AG10803 (cell line): ENCODE data around the gene DNMBP.
"Not testable (repeated sequence)": the region's sequence is repeated elsewhere in the genome, so short reads cannot be mapped to it uniquely, and the experiment has no call there.

Source experiments
- DNase-seq: peaks from one replicate; pipeline ENCODE4 v3.0.0; 2010; ENCODE audit warnings: low read depth
- H3K4me3 ChIP-seq: 2 replicates; pipeline ENCODE4 v1.5.1; 2011; ENCODE audit warnings: mild to moderate bottlenecking, low read length, control low read depth
- TF ChIP-seq, protein P1 (sequence below): conservative IDR thresholded peaks from 2 replicates; pipeline ENCODE4 v1.5.1; 2011; ENCODE audit warnings: mild to moderate bottlenecking, low read length, control low read depth, inconsistent platforms

DNMBP gene

DNA sequence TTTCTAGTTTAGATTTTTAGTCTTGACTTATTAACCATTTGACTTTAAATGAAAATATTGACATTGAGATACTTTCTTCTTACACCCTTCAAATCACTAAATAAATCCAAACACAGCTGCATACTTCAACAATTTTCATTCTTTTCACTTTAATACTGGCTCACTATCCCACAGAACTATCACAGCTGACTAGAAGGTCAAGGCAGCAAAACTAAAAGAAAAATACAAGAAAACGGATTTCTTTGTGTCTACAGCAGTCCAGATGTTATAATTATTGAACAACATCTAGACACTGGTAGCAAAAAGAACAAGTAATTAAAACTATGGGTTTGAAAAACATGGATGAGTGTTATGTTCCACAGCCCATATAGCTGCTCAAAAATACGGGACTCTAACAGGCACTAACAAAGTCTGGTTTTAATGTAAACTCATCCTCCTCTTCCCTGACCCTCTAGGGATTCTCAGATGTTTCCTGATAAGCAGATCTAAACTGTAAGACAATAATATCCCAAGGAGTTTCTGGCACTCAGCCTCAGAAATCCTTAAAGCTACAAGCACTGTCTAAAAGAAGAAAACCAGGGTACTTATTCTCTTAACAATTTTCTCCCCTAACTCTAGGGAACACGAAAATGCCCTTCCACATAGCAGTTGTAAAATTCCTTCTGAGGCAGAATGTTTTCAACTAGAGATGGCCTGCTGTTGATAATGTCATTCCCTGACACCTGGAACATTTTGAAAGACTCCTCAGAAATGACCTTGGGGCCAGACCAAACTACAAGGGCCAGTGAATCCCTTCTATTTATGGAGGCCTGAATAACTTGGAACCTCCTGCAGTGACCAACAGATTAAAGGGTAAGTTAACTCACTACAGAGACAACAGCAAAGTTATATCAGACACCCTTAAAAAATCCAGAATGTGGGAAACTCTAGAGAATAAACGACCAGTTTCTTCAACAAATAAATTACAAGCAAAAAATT, 12.8 kb downstream of the DNMBP start:
- TF ChIP-seq, protein P1, sequence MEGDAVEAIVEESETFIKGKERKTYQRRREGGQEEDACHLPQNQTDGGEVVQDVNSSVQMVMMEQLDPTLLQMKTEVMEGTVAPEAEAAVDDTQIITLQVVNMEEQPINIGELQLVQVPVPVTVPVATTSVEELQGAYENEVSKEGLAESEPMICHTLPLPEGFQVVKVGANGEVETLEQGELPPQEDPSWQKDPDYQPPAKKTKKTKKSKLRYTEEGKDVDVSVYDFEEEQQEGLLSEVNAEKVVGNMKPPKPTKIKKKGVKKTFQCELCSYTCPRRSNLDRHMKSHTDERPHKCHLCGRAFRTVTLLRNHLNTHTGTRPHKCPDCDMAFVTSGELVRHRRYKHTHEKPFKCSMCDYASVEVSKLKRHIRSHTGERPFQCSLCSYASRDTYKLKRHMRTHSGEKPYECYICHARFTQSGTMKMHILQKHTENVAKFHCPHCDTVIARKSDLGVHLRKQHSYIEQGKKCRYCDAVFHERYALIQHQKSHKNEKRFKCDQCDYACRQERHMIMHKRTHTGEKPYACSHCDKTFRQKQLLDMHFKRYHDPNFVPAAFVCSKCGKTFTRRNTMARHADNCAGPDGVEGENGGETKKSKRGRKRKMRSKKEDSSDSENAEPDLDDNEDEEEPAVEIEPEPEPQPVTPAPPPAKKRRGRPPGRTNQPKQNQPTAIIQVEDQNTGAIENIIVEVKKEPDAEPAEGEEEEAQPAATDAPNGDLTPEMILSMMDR: no peak
- peak; percentile 20 for DNase-seq
- H3K4me3 ChIP-seq: peak overlapping the region; percentile 8

DNA sequence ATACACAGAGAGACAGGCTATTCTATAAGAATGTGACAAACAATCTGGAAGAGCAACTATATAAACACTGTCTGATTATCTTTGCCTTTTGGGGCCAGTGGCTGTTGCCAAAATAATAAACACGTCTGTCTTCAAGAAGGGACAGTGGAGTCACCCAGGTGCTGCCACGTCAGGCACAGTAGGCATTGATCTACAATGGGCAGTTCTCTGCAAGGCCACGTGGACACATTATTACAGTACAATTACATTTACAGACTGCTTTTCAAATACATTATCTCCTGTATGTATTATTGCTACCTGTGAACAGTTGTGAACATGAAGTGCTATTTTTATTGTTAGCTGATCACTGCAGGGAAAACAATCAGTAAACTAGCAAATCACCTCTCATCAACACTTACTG, 14.0 kb downstream of the DNMBP start:
- TF ChIP-seq, protein P1: no peak
- no peak for DNase-seq
- no peak overlapping the region for H3K4me3 ChIP-seq

DNA sequence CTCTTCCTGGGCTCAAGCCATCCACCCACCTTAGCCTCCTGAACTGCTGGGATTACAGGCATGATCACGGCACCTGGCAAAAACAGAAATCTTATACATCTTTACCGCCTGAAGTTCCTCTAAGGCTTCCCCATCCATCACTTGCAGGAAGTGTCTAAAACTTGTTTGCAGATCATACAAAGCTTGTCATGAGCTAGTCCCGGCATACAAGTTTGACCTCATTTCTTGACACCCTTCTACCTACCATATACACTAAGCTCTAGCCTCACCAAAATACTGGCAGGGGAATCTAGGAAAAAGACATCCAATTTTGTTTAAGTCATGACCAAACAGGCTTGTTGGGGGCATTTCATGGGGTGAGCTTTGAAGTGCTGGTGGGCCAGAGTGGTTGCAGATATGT, 14.5 kb downstream of the DNMBP start:
- no peak for DNase-seq
- no peak overlapping the region for H3K4me3 ChIP-seq
- TF ChIP-seq, protein P1: no peak

DNA sequence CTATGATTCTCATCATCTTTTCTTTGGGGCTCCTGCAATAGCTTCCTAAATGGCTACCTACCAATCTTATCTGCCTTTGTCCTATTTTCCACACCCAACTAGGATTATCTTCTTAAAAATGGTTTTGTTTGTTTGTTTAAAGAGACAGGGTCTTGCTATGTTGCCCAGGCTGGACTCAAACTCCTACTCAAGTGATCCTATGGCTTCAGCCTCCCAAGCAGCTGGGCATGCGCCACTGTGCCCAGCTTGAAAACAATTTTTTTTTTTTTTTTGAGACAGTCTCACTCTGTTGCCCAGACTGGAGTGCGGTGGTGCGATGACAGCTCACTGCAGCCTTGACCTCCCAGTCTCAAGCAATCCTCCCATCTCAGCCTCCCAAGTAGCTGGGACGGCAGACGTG, 14.9 kb downstream of the DNMBP start:
- no peak overlapping the region for H3K4me3 ChIP-seq
- TF ChIP-seq, protein P1: no peak
- no peak for DNase-seq

DNA sequence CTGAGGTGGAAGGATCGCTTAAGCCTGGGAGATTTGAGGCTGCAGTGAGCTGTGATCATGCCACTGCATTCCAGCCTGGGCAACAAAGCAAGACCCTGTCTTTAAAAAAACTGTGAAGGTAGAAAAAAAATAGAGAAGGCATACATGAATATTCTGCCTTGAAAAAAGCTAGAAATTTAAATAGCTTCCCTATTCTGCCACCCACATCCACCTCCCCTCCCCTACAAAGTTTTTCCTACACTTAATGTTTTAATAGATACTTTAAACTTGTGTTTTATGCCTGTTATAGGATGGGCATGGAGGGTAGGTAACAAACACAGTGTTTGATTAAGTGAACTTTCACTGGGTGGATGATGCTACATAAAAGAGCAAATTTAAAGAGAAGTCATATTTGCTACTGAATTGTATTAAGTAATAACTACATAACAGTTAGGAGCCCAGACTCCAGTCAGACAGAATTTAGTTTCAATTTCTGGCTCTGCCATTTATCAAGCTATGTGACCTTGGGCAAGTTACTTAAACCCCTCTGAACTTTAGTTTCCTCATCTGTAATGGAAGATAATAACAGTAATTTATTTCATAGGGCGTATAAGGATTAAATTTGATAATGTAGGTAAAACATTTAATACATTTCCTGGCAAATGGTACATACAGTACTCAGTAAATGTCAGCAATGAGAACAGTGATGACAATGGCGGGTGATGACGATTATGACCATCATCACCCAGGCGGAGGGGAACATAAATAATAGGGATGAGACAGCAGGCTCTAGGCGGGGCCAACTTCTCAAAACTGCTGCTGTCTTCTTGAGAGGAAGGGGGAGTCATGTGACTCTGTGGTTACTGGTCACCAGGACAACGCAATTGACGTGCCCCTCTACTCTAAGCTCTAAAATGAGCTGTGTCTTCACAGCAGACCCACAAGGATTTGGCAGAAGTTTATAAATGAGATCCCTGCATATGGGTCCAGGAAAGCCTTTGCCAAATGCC, 15.8 kb downstream of the DNMBP start:
- H3K4me3 ChIP-seq: no peak overlapping the region
- DNase-seq: peak; percentile 89
- TF ChIP-seq, protein P1: no peak

DNA sequence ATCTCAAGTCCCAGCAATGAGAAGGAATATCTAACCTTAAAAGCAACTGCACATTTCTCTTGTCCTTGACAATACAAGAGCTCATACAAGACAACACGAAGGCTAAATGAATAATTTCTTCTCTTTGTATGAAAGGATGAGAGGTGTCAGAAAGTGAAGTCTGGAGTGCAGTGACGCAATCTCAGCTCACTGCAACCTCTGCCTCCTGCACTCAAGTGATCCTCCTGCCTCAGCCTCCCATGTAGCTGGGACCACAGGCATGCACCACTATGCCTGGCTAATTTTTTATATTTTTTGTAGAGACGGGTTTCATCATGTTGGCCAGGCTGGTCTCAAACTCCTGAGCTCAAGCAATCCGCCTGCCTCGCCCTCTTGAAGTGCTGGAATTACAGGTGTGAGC, 24.1 kb downstream of the DNMBP start:
- H3K4me3 ChIP-seq, DNase-seq: not testable (repeated sequence)
